ENCODE measurements around the gene AGK. TPM values are rescaled to one million over a fixed set of nuclear protein-coding genes. Genes with fewer than 3 reads are reported as not detected.
A peak's percentile ranks its signal among the peaks of the same experiment; 100 is the strongest.
"Not testable (repeated sequence)": the region's sequence is repeated elsewhere in the genome, so short reads cannot be mapped to it uniquely, and the experiment has no call there.

AGK gene
- polyA plus RNA-seq, 6 donors from 2014 or later = 16.5 to 25.1 (median 18.1) TPM

DNA sequence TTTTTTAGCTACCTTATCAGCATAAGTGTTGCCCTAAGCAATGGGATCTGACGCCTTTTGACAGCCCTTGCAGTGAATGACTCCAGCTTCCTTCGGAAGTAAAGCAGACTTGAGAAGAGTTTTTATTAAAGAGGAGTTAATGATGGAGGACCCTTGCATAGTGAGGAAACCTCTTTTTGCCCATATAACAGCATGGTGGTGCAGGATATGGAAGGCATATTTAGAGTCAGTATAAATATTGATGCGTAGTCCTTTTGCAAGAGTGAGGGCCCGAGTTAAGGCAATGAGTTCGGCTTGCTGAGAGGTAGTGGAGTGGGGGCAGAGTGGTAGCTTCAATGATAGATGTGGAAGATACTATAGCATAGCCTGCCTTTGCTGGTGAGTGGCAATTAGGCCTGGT is 28.7 kb downstream of the AGK start:
- H3K27me3 Mint-ChIP-seq; H3K4me3 Mint-ChIP-seq; H3K4me1 Mint-ChIP-seq; ATAC-seq (ENCODE audit: low read depth in 2 of 2); H3K27ac Mint-ChIP-seq; DNase-seq: not testable (repeated sequence)
- Mint-ChIP-seq H3K36me3 (peaks cover 17 to 40% of the 10 kb centered on the region in 2 donors), H3K9me3 (peaks cover 9 to 23% (median 17%) of the 10 kb centered on the region in 7 donors)

DNA sequence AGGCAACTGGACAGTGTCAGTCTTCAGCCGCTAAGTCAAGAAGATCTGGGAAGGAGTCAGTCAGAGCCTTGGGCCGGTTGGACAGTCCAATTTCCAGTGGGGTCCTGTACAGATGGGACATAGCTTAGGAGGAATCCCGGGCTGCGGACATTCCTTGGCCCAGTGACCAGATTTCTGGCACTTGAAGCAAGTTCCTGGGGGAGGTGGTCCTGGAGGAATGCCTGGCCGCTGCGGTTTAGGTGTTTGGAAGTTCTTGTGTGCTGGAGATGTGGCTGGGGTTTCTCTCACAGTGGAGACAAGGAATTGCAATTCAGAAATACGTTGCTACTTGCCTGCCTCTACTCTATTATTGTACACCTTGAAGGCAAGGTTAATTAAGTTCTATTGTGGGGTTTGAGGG is 30.9 kb downstream of the AGK start:
- not testable (repeated sequence) for H3K27me3 Mint-ChIP-seq; DNase-seq; H3K9me3 Mint-ChIP-seq; H3K4me1 Mint-ChIP-seq; ATAC-seq (ENCODE audit: low read depth in 2 of 2); H3K4me3 Mint-ChIP-seq
- H3K36me3 Mint-ChIP-seq = peaks cover 4 to 33% of the 10 kb centered on the region in 2 donors
- H3K27ac Mint-ChIP-seq = peak overlapping the region in 1 of 6 donors; percentile 20

DNA sequence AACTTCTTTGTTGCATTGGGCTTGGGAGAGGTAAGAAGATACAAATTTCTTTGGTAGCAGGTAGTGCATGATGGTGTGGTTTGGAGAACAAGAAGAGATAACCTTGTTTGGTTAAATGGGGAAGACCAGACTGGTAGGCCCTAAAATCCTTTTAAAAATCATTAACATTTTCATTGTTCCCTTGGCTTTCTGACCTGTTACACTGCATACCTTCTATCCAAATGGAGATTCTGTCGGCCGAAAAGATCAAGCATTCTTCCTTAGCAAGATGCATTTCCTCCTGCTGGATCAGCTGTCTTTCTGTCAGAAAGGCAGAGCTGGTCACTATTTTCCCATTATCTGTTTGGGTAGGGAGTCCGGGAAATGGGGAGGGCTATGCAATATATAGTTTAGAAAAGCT is 33.7 kb downstream of the AGK start:
- no peak for ATAC-seq (ENCODE audit: low read depth in 2 of 2)
- no peaks in the 10 kb centered on the region for H3K27me3 Mint-ChIP-seq
- peaks cover 15 to 41% of the 10 kb centered on the region in 2 donors for H3K36me3 Mint-ChIP-seq
- no peak overlapping the region for H3K4me3 Mint-ChIP-seq
- DNase-seq = no peak
- H3K9me3 Mint-ChIP-seq = peaks cover 0 to 3% (median 0%) of the 10 kb centered on the region in 7 donors
- H3K4me1 Mint-ChIP-seq = peaks cover 0 to 14% (median 0%) of the 10 kb centered on the region in 3 donors
- no peak overlapping the region for H3K27ac Mint-ChIP-seq

DNA sequence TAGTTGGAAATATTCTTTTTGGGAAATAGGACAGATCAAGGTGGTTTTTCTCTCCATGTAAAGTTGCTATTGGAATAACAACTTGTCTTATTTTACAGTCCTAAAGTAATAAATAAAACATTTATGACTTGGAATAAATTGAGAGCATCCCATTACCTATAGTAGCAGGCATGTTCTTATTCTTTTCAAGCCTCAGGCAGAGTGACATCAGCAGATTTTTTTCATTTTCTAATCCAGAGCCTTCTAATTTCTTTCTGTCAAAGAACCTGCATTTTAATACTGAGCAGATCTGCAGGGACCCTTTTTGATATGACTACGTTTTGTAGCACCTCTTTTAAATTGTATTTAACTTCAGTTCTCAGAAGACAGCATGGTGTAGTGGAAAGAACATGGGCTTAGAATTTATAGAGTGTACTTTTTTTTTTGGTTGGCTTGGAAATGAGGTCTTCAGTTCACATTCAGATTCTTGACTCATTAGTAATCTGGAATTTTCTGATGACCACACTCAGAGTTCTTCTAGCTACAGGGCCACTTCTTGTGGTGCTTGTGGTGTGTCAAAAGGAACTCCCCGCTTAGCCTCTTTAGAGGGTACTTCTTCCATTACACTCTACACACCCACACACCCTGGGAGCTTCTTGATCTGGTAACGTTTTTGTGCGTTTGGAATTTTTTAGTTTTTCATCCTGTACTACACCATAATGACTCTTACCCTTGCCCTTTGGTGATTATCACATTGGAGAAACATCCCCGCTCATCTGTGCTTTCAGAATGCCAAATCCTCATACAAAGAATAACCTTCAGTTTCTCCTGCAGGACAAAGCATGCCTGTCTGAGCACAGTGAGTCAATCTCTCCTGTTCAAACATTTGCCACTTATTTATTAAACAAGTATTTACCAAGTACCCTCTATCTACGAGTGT is 34.6 kb downstream of the AGK start:
- DNase-seq (no peak), ATAC-seq (ENCODE audit: low read depth in 2 of 2) (no peak)
- peaks cover 15 to 41% of the 10 kb centered on the region in 2 donors for H3K36me3 Mint-ChIP-seq
- peaks cover 2 to 14% (median 6%) of the 10 kb centered on the region in 3 donors for H3K4me1 Mint-ChIP-seq
- peaks cover 0 to 3% (median 0%) of the 10 kb centered on the region in 7 donors for H3K9me3 Mint-ChIP-seq
- H3K27ac Mint-ChIP-seq = peak overlapping the region in 1 of 6 donors; percentile 20
- H3K27me3 Mint-ChIP-seq = no peaks in the 10 kb centered on the region
- no peak overlapping the region for H3K4me3 Mint-ChIP-seq

DNA sequence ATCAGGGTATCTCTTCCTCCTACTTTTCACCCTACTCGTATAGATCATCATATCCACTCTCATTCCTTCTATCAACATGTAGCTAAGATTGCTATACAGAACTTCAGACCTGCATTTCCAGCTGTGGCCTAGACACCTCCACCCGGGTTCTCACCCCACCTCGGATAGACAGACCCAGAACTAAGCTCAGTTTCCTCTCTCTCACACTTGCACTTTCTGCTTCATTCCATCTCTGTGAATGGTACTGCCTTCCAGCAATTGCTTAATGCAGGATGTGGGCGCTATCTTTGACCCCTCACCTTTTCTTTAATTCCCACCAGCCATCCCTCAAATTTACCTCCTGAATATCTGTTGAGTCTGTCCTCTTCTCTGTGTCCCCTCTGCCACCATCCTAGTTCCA is 35.7 kb downstream of the AGK start:
- Mint-ChIP-seq H3K27me3 (no peaks in the 10 kb centered on the region), H3K36me3 (peaks cover 15 to 41% of the 10 kb centered on the region in 2 donors), H3K4me3 (no peak overlapping the region), H3K9me3 (peaks cover 0 to 3% (median 0%) of the 10 kb centered on the region in 7 donors), H3K4me1 (peaks cover 2 to 14% (median 6%) of the 10 kb centered on the region in 3 donors), H3K27ac (peak overlapping the region in 2 of 6 donors; percentile 3 to 53)
- ATAC-seq (ENCODE audit: low read depth in 2 of 2) = no peak
- DNase-seq = no peak

DNA sequence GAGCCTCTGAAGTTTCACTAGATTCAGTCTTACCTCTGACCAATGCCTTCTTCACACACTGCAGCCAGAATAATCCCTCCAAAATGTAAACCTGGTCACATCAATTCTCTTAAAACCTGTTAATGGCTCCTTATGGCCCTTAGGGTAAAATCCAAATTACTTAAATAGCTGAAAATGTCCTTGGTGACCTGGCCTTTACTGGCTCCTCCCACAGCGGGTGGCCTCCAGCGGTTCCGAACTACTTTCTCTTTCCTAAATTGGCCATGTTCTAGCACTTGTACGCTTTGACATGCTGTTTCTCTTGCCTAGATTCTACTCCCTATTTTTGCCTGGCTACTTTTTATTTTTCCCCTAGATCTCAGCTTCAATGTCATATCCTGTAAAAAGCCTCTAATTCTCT is 36.1 kb downstream of the AGK start:
- ATAC-seq (ENCODE audit: low read depth in 2 of 2) = no peak
- peaks cover 2 to 14% (median 6%) of the 10 kb centered on the region in 3 donors for H3K4me1 Mint-ChIP-seq
- H3K27ac Mint-ChIP-seq = no peak overlapping the region
- no peak for DNase-seq
- no peaks in the 10 kb centered on the region for H3K27me3 Mint-ChIP-seq
- H3K36me3 Mint-ChIP-seq = peaks cover 17 to 38% of the 10 kb centered on the region in 2 donors
- H3K9me3 Mint-ChIP-seq = peaks cover 0 to 3% (median 0%) of the 10 kb centered on the region in 7 donors
- no peak overlapping the region for H3K4me3 Mint-ChIP-seq

DNA sequence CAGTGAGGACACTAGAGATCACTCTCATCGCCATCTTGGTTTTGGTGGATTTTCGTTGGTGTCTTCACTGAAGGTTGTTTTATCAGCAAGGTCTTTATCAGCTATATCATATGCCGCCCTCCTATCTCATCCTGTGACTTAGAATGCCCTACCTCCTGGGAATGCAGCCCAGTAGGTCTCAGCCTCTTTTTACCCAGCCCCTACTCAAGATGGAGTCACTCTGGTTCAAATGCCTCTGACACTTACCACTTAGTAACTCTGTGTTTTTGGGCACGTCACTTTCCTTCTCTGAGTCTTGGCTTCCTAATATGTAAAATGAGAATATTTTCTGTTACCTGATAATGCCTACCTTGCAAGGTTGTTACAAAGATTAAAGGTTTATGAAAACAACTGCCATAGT is 37.7 kb downstream of the AGK start:
- Mint-ChIP-seq H3K27me3 (no peaks in the 10 kb centered on the region), H3K9me3 (peaks cover 0 to 2% (median 0%) of the 10 kb centered on the region in 7 donors), H3K4me1 (peaks cover 2 to 10% (median 6%) of the 10 kb centered on the region in 3 donors), H3K36me3 (peaks cover 22 to 26% of the 10 kb centered on the region in 2 donors), H3K4me3 (no peak overlapping the region), H3K27ac (no peak overlapping the region)
- no peak for ATAC-seq (ENCODE audit: low read depth in 2 of 2)
- no peak for DNase-seq

DNA sequence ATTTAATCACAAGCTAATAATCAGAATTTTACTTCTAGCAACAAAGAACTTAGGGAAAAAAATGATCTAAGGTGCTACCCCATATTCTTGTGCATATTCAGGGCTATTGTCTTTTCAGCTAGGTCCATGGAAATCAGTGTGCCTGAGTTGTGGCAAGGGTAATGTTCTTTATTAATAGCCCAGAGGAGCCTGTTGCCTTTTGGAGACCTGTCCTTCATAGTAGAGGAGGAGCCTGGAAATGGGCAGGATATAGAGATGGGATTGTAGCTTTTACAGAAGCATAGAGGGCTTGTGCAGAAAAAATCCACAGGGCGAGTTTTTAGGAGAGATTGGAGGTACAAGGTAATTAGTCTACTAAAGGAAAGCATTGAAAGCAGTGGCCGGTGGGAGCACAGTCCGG is 38.9 kb downstream of the AGK start:
- DNase-seq (no peak), ATAC-seq (ENCODE audit: low read depth in 2 of 2) (no peak)
- H3K36me3 Mint-ChIP-seq = peaks cover 27 to 29% of the 10 kb centered on the region in 2 donors
- no peak overlapping the region for H3K4me3 Mint-ChIP-seq
- H3K9me3 Mint-ChIP-seq = peaks cover 0 to 2% (median 0%) of the 10 kb centered on the region in 7 donors
- no peak overlapping the region for H3K27ac Mint-ChIP-seq
- no peaks in the 10 kb centered on the region for H3K27me3 Mint-ChIP-seq
- peaks cover 2 to 10% (median 6%) of the 10 kb centered on the region in 3 donors for H3K4me1 Mint-ChIP-seq

DNA sequence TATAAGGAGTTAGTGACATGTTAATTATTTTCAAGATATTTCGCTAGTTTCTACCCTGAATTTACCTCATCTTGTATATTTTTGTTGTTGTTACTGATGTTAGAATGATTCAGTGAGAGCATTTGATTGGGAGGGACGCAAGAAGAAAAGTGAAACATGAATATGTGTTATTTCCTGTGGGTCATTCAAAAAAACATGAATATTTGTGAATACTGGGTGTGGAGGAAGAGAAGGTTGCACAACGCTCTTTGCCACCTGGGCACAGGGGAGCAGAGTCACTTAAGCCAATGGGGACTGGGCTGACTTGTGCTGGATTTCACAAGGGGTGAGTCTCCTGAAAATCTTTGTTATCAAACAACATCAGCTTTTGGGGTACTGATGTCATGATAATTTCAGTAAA is 39.5 kb downstream of the AGK start:
- Mint-ChIP-seq H3K27me3 (no peaks in the 10 kb centered on the region), H3K4me1 (peaks cover 2 to 10% (median 6%) of the 10 kb centered on the region in 3 donors), H3K9me3 (peaks cover 0 to 2% (median 0%) of the 10 kb centered on the region in 7 donors), H3K36me3 (peaks cover 27 to 31% of the 10 kb centered on the region in 2 donors), H3K4me3 (no peak overlapping the region), H3K27ac (peak overlapping the region in 1 of 6 donors; percentile 78)
- ATAC-seq (ENCODE audit: low read depth in 2 of 2) = no peak
- DNase-seq = no peak

DNA sequence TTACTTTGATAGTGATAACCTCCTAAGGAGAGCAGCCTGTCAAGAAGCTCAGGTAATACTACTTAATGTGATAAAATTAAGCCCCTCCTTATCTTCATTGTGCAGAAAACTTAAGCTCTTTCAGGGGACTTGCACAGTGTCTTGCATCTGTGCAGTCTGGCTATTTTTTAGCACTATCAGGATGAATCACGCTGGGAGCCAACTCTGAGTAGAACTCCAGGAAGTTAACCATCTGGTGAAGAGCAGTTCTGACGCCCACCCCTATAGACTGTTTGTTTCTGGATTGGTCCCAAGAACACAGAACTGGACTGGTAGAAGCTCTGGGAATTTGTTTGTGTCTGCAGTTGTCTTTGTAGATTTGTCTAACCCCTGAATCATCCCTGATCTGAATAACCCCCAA is 41.9 kb downstream of the AGK start:
- Mint-ChIP-seq H3K4me1 (peaks cover 2 to 6% (median 5%) of the 10 kb centered on the region in 3 donors), H3K4me3 (no peak overlapping the region), H3K27ac (no peak overlapping the region), H3K9me3 (peaks cover 0 to 2% (median 0%) of the 10 kb centered on the region in 7 donors), H3K27me3 (no peaks in the 10 kb centered on the region), H3K36me3 (peaks cover 23 to 27% of the 10 kb centered on the region in 2 donors)
- ATAC-seq (ENCODE audit: low read depth in 2 of 2) (no peak), DNase-seq (no peak)

DNA sequence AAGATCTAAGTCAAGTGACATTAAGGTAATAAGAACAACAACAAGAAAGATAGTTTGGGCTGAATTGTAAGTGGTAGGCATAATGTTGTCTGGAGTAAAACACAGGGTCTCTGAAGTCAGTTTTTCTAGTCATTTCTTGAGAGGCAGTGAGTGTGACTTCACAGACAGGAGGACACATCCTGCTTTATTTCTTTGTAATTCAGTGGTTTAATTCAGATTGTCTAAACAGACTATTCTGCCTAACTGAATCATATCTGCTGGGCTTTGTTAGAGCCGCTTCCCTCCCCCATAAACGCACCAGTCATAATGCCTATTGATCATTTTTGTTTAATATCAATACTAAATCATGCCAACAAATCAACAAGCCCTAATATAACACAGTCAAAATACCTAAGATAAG is 46.8 kb downstream of the AGK start:
- no peak overlapping the region for H3K27ac Mint-ChIP-seq
- peaks cover 31 to 35% of the 10 kb centered on the region in 2 donors for H3K36me3 Mint-ChIP-seq
- H3K4me3 Mint-ChIP-seq = no peak overlapping the region
- no peaks in the 10 kb centered on the region for H3K9me3 Mint-ChIP-seq
- no peaks in the 10 kb centered on the region for H3K4me1 Mint-ChIP-seq
- no peak for DNase-seq
- H3K27me3 Mint-ChIP-seq = no peaks in the 10 kb centered on the region
- ATAC-seq (ENCODE audit: low read depth in 2 of 2) = no peak

DNA sequence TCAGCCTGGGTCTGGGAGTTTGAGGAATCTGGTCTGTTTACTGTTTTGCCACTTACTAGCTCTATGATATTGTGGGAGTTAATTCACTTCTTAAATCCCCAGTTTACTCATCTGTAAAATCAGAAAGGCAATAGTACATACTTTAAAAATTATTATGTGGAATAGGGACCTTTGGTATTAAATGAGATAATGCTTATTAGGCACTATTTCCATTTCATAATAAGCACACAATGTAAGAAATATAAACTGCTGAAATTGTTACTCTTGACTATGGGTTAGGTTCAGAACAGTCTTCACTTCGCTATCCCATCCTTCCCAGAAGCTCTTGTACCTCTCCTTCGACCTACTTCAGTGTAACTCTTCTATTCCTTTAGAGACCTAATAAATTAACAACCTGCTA is 47.2 kb downstream of the AGK start:
- ATAC-seq (ENCODE audit: low read depth in 2 of 2) = no peak
- H3K9me3 Mint-ChIP-seq = no peaks in the 10 kb centered on the region
- H3K4me3 Mint-ChIP-seq = no peak overlapping the region
- DNase-seq = no peak
- no peaks in the 10 kb centered on the region for H3K4me1 Mint-ChIP-seq
- H3K36me3 Mint-ChIP-seq = peaks cover 31 to 33% of the 10 kb centered on the region in 2 donors
- H3K27ac Mint-ChIP-seq = no peak overlapping the region
- H3K27me3 Mint-ChIP-seq = no peaks in the 10 kb centered on the region

DNA sequence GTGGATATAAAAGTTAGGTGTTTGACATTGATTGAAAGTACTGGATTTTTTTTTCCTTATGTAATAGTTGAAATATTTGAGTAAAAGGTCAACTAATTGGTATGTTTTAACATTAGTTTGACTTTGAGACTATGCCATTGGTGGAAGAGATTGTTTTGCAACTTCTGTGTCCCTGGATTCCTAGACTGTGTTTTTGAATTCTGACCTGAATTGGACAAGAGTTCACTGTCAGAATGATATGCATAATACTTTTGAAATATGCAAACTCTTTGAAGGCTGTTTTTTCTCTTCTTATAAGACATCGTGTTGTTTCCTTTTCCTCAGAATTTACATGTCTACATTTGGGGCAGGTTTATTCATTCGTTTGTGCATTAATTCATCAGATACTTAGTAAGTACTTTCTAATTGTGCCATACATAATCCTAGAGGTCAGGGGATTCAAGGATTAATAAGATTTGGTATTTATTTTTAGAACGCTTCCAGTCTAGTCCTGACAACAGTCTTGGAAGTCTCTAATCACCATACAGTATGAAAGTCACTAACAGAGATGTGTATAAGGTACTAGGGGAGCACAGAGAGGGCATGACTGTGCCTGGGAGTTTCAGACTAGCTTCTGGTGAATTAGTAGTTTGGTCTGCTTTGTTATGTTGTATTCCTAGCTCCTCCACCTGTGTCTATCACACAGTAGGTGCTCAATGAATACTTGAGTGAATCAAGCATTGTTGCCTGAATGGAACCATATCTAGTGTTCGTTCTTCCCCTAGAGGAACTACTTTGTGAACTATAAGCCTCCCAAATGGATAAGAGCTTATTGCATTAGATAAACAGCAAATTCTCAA is 49.2 kb downstream of the AGK start:
- no peaks in the 10 kb centered on the region for H3K27me3 Mint-ChIP-seq
- DNase-seq (no peak), ATAC-seq (ENCODE audit: low read depth in 2 of 2) (no peak)
- peaks cover 20 to 27% of the 10 kb centered on the region in 2 donors for H3K36me3 Mint-ChIP-seq
- H3K4me1 Mint-ChIP-seq = no peaks in the 10 kb centered on the region
- H3K27ac Mint-ChIP-seq = no peak overlapping the region
- H3K9me3 Mint-ChIP-seq = no peaks in the 10 kb centered on the region
- no peak overlapping the region for H3K4me3 Mint-ChIP-seq
